HG03175 (cell line): ENCODE measurements around the gene DCAF8L2.
"Not testable (repeated sequence)": the region's sequence is repeated elsewhere in the genome, so short reads cannot be mapped to it uniquely, and the experiment has no call there.

ENCODE experiments used
- ATAC-seq: cut with Tn5 transposase; IDR thresholded peaks from one replicate; pipeline ENCODE4 v1.9.1; 2021; ENCODE audit warnings: mild to moderate bottlenecking, moderate library complexity; ENCODE audit not compliant: unreplicated experiment

Gene DCAF8L2

DNA sequence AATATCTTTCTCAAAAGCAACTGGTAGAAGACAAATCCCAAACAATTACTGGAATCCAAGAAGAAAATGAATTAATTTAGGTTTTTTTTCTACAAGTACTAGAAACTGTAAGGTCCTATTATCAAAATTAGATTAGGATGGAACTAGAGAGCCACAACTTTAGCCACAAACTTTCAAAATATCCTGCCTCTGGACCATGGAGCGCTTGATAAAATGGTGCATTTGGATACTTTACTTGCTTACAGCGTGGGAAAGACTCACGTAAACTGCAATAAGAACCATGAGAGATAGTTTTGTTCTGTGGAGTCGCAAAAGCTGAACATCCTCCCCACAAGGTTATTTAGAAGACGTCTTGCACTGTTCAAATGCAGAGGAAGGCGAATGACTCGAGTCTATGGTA, at the start of gene DCAF8L2:
TSS of gene DCAF8L2 (plus strand) at position 301 of the 400 bp plus-strand sequence. CDS start 156,552 bp downstream, outside the sequence.
- ATAC-seq, result no peak

DNA sequence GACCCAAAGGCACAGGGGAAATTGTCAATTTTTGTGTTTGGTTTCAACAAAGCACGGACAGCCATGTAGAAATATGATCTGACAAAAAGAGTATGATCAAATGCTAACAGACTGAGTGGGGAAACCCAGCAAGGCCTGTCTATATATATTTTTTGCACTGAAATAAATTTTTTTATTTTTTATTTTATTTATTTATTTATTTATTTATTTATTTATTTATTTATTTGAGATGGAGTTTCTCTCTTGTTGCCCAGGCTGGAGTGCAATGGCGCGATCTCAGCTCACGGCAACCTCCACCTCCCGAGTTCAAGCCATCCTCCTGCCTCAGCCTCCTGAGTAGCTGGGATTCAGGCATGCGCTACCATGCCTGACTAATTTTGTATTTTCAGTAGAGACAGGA, 49.0 kb upstream of the DCAF8L2 start:
- not testable (repeated sequence) for ATAC-seq

DNA sequence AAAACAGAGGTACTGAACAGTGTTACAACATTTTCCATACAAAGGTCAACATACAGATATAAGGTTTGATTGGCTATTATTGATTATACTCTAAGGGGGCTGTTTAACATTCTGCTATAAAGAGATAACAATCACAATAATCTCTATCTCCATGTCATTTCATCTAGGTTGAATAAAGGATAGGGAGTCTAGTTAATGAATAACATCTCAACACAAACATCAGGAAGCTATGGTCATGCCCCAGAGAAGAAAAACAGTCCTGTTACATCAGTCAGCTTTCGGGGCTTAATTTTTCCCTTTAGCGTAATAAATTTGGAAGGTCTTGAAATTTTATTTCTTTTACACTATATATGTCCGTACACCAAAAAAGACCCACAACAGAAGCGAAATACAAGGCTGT, 41.5 kb upstream of the DCAF8L2 start:
- ATAC-seq, result no peak

DNA sequence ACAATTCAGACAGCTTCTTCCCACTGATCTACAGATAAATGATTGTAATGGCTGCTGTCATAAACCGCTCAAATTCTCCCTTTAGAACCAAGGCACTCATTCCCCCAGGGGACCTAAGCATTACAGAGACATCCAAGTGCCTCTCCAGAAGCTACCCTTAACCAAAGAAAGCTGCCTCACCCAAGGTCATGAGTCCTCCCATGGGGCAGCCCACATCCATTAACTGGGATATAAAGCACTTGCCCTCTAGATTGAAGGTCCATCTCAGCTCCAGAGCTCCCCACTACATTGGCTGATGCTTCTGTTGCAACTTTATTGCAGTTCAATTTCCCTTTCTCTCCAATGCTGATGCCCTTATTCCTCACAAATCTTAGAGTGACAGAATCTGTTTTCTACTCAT, 40.5 kb upstream of the DCAF8L2 start:
- no peak for ATAC-seq

DNA sequence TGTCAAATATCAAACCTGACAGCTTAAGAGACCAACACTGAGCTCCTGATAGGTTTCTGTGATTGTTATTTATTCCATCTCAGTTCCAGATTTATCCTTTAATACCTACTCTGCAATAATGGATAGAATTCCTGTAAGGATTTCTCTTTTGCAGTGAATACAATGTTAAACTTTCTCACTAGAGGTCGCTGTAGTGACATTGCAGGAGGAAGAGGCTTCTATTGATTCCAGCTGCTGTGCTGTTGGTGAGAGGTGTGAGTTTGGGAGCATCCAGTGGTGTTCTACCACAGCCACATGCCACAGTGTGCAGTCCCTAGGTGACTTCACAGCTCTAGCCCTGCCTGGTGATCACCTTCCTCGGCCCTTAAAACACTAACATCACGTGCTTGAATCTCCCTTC, 34.6 kb upstream of the DCAF8L2 start:
- ATAC-seq, result no peak

DNA sequence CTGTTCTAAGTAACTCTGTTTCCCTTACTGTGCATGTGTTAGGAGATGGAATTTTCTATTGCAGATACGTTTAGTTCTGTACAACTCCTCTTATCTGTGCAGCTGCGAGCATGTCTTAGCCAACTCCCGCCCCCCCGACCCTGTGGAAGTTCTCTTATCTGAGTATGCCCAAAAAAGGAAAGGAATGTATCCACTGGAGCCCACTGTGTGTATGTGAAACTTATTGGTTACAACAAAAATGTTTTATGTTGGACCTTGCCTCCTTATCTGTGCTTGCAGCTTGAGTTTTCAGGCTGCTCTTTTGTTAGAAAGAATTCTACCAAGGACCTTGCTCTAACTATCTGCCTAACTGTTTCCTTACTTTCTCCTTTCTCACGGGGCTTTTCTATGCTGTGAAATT, 24.2 kb upstream of the DCAF8L2 start:
- no peak for ATAC-seq

DNA sequence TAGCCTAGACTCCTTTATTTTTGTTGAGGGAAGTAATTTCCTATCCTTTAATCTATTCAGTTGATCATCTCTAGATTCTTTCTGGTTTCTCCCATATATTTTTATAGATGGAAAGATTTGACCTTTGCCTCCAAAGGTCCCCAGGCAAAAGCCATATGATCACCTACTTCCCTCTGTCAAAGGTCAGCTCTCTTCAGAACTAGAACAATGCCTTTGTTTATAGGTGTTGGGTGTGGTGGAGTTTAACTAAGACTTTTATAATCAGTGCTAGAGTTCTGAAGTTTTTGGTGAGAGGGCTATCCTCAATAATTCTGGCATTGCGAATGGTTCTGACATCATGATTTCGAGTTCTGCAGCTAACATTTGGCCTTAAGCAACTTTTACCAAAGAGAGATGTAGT, 19.0 kb upstream of the DCAF8L2 start:
- ATAC-seq, result no peak

DNA sequence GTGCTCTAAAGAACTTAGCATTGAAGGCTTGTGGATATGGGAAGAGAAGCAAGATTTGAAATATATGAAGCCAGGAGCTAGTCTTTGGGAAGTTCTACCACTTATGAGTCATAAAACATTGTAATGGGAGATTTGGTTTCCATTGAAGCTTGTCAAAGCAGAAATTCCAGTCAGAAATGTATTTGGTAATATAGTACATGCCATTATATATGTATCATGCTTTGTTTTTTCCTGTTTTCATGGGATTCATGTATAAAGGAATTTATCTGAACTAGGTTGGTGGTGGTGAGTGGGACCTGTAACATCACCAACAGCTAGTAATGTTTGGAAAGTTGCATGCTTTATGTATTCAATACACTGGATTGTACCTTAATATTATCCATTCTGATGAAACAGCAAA, 14.6 kb upstream of the DCAF8L2 start:
- ATAC-seq, result no peak

DNA sequence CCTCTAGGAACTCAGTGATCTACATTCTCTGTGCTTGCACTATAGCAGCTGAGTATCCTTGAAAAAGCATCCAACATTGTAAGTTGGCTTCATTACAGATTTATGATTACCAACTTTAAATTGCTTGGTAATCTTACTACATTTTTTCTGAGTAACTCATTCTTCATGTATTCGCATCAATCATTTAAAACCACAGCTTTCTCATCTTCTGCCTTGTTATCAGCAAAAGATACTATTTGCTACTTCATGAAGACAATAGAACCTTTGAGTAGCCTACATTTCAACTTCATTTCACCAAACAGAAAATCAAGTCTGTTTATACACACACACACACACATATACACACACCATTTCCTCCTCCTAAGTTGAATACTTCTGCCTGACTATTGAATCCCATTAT, 6.2 kb upstream of the DCAF8L2 start:
- ATAC-seq, result no peak

DNA sequence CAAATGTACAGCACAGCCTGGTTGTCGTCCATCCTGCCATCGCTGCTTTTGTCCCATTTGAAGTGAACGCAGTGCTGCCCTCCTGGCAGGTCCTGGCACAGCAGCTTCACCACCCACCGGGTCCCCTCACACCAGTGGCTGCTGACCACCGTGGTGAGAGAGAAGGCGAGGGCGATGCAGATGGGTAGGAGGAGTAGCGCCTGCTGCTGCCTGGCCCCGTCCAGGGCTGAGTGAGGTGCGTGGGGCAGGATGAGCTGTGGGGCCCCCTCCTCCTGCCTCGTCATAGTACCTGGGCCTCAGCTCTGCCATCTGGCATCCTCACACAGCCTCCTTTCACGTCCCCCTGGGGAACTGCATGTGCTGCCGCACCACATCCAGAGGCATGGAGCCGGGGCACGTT, 1.8 kb downstream of the DCAF8L2 start:
- no peak for ATAC-seq

DNA sequence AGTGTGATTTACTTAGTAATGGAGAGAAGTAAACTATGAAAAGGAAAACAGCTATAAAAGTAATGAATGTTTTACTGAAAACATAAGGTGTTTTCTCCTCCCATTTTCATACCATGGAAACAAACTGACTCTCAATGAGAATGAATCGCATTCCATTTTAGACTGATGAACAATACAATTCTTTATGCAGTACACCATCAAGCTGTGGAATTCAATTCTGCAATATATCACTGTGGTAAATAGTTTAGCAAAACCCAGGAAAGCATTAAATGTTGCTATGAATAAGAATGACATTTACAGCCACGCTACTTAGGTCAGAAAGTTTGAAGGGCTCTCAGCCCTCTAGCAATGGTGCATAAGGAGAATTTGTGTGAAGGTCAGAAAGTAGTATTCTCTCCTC, 7.4 kb downstream of the DCAF8L2 start:
- ATAC-seq, result no peak

DNA sequence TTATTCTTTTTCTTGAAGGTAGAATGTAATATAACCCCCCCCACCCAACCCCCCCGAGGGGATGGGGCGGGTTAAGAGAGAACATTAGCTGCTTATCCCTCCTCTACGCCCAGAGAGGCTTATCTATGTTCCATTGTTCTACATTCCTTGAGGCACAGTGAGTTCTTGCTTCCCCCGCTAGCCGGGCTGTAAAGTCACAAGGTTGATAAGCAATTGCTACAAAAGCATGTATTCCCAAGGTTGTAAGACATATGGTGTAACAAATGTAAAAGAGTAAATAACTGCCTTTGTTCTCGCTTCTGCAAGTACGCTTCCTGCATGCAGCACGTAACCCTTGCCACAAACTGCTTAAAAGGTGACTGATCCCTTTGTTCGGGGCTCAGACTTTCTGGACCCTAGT, 8.2 kb downstream of the DCAF8L2 start:
- no peak for ATAC-seq

DNA sequence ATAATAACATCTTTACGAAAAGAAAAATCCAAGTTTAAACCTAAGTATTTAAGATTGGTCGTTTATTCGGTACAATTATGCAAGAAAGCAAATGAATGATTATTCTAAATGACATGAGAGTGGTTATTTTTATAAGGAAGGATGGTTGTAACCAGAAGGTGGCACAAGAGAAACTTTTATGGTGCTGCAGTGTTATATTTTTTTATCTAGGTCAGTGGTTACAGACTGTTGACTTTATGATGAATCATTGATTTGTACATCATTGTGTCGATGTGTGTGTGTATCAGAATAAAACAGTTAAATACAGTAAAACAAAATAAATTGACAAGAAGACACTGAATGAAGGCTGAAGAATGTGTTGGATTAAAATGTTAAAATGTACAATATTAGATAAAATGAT, 9.8 kb downstream of the DCAF8L2 start:
- no peak for ATAC-seq

DNA sequence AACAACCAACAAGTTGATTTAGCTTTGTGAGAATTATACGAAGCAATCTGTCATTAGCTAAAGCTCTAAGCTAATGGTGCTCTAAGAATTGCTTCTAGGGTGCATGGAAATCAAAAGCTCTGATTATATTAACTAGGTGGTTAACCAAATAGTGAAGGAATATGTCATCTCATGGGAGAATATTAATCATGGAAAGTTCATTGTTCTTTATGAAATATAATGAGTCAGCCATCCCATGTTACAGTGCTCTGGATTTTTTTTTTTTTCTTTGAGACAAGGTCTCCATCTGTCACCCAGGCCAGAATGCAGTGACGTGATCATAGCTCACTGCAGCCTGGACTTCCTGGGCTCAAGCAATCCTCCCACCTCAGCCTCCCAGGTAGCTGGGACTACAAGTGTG, 10.5 kb downstream of the DCAF8L2 start:
- no peak for ATAC-seq

DNA sequence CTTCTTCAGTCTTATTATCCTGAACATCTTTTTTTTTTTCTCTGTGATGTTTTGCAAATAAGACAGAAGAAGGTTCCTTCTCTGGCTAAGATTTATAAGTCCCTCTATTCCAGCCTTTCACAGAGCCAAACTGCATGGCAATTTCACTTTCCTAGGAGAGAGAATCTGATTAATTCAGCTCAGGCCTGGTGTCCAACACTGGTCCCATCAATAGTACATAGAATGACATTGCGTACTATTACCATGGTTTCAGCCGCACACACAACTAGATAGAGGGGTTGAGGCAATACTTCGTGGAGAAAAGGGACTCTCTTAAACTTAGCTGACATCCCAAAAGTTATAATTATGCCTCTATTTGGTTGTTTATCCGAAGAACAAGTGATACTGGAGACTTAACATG, 18.5 kb downstream of the DCAF8L2 start:
- no peak for ATAC-seq

DNA sequence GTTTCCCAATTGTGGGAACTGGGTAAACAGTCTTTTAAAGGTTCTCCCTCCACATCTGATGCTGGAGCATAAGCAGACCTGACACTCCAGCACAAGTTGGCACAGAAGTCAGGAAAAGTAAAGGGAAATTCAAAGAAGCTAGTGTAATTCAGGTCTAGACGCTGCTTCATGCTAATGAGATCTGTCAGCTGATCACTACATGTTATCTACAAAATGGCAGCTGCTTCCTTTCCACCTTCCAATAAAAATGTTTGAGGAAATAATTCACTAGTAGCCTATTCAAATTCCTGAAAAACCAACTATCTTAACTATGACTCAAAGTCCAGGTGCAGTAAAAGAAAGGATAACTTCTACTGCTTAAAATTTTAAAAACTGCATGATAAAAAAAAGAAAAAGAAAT, 29.3 kb downstream of the DCAF8L2 start:
- ATAC-seq, result no peak

DNA sequence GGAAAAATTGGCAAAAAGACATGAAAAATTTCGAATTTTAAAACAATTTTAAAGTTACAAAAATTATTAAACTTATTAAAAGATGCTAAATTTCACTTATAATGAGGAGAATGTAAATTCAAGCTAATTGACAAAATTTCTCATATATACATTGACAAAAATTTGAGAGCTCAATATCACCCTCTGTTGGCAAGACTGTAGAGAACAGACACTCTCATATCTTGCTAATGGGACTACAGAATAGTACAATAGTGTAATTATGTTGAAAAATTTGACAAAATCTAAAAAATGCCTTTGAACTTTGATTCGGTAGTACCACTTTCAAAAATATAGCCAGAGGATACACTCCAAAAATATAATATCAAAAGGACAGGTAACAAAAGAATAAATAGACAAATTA, 29.8 kb downstream of the DCAF8L2 start:
- no peak for ATAC-seq

DNA sequence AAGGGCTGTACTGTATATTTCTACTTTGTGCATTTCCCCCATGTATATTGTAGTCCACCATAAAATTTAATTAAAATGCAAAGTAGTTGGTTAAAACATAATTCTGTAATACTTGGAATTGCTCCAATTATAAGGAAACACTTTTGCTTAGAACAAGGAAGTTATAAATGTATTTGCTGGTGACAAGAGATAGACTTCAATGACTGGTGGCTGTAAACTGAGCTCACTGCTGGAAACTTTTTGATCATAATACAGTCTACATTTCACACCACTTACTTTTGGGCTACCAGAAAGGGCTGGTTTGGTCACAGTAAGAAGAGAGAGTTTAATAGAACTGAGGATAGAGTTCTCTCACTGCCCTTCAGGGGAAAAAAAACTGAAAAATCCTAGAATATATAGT, 32.7 kb downstream of the DCAF8L2 start:
- ATAC-seq, result no peak

DNA sequence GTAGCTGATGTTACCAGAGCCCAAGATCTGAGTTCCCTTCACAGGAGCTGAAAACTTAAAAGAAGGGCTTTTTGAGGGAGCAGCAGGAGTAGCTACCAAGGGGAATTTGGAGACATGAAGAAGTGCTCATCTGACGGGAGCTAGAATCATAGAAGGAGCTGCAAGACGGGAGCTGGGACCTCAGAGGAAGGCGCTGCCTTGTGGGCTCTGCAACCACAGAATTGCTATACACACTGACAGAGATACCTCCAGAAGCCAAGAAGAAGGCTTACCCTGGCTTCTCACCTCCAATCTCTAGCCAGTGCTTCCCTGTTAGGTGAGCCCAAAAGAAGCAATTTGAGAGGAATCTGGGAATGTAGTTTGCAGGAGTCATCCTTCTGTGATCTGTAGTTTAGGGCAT, 35.9 kb downstream of the DCAF8L2 start:
- ATAC-seq, result no peak

DNA sequence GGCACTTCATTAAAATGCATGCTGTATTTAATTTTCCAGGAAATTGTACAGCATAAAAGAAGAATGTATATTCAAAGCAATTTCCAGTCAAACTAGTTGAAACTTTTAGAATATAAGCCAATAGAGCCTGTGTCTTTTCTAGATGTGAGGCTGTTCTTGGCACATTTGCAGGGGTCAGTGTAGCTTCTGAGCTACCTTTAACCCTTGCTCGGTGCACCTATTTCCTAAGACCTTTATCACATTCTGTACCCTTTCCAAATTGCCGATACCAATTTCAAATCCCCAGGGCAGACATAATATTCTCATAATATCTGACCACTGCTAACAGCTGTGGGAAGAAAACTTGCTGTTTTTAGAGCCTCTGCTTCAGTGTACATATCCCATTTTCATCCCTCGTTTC, 43.2 kb downstream of the DCAF8L2 start:
- no peak for ATAC-seq

DNA sequence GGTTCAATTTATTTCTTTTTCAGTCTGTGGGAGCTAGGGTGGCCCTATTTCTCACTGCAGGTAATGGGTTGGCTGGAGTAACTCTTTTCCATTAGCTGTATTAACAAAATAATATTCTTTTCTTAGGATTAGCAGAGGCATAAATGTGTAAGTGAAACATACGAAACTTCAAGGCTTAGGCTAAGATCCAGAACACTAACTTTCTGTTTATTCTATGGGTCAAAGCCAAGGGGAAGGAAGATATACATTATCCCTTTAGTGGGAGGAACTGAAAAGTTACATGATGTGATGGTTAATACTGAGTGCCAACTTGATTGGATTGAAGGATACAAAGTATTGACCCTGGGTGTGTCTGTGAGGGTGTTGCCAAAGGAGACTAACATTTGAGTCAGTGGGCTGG, 66.4 kb downstream of the DCAF8L2 start:
- no peak for ATAC-seq

DNA sequence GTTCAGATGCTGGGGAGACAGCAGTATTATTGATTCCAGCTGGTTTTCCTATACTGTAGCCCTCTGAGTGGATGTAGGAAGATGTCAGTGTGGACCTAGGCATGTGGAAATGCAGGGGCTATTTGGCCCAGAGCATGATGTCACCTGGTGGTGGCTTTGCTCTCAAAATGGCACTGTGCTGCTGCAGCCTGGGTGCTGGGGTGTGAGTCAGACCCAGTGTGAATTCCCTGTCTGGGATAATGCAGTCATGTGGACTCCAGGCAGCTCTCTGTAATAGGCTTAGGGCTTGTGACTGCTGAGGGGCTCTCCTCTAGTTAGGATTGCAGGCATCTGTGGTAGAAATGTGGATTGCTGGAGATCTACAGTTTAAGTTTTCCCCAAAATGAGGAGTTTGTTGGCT, 70.7 kb downstream of the DCAF8L2 start:
- no peak for ATAC-seq

DNA sequence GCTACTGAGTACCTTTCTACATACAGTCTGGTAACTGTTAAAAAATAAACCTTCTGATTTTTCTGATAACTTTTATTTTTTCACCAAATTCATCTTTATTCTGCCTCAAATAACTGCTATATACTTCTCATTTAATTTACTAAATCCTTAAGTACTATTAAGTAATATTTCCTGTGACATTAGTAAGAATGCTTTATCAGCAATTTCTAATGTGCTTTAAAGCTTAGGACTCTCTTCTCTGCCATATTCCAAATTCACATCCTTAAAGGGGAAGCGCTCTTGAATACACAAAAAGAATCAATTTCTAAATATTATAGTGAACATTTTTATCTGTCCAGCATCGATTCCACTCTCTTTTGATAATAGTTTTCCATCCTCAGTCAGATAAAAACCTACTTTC, 81.1 kb downstream of the DCAF8L2 start:
- ATAC-seq, result no peak

DNA sequence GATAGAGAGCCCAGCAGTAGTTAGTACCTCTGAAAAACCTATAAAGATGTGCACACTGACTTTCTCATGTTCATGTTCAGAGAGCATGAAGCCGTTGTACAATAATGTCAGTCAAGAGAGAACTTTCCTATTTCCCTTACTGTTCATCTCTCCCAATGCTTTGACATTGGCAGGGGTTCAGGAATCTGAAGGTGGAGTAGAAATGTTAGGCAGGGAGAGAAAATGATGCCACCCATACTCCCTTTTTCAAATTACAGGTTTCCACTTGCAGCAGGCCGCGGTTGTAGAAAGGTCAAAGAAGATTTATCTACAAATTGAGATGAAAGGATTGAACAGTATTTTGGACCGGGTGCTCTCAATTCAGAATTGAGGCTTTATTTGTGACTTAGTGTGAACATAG, 84.3 kb downstream of the DCAF8L2 start:
- no peak for ATAC-seq
